IPS-NIHi7 (cell line): Measurements from ENCODE around the gene NKAIN2.

ENCODE experiments used
- DNase-seq: peaks from one replicate; pipeline ENCODE4 v3.0.0; 2012; ENCODE audit warnings: mixed read lengths; ENCODE audit errors: extremely low spot score

NKAIN2 gene

DNA sequence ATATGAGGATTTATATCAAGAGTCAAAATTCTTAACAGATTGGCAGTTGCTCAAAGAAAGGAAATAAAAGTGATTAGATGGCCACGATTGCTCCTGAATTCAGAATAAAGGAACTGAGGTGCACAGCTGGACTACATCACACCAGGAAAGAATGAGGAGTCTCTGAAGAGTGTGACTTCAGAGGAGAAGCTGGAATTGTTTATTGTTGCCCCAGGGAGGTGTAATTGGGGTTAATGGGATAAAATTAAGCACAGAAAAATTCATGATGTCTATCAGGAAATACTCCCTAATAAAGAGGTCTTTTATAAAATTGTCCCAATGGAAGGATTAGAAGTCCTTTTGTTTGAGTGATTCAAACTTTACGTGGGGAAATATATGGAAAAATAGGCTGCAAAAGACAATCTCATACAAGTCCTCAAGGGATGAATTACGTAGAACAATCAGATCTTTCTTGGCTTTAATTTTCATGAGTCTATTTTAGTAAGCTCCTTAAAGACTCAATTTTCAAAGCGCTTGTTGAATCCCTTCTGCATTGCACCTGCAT lies 950.0 kb downstream of the NKAIN2 start:
- DNase-seq = no peak

DNA sequence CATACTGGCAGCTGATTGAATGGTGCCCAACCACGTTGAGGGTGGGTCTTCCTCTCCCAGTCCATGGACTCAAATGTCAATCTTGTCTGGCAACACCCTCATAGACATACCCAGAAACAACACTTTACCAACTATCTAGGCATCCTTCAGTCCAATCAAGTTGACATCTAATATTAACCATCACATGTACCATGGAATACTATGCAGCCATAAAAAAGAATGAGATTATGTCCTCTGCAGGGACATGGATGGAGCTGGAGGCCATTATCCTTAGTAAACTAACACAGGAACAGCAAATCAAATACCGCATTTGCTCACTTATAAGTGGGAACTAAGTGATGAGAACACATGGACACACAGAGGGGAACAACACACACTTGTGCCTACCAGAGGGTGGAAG lies 951.7 kb downstream of the NKAIN2 start:
- no peak for DNase-seq

DNA sequence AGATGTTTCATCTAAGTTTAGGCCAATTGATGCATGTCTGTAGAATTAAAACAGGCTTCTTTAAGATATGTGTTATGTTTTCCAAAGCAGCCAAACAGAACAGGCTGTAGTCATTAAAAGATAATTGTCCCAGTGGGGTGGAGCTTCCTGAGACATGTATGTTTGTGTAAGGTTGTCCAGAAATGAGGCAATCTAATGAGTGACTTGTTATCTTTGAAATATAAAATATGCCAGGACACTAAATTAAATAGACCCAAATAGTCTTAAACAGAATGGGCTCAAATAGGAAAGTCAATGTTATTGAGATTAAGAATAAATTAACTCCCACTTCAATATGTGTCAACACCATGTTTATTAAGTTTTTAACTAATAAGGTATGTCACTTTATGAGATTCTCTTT lies 953.9 kb downstream of the NKAIN2 start:
- no peak for DNase-seq

DNA sequence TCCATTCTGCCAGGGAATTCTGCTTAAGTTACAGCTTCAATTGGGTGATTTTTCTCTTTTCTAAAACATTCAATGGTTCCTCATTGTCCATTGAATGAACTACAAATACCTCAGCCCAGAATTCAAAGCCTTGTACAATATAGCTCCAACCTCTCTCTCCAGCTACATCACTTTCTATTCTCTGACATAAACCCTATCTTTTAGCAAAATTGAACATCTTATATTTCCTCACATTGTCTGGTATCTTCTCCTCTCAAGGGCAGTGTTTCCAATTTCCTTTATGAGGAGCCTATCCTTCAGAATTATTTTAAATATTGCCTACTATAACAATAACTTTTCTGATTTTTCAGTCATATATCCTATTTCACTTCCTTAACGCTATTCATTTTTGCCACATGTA lies 955.0 kb downstream of the NKAIN2 start:
- no peak for DNase-seq

DNA sequence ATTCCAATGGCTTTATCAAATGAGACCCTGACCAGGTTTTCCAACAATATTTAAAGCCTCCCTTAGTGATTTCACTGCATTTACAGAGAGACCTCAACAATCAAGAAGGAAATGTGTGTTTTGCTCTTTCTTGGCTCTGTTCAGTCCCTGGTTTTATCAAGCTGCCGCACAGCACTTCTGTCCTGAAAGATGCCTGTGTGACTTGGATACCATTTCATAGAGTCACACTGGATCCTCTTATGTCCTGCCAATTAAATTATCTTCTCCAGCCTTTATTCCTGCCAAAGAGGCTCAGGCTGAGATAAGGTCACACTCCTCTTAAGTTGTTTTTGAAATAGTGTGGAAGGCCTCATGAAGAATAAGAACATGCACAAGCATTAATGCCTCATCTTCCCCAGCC lies 961.6 kb downstream of the NKAIN2 start:
- DNase-seq = no peak

DNA sequence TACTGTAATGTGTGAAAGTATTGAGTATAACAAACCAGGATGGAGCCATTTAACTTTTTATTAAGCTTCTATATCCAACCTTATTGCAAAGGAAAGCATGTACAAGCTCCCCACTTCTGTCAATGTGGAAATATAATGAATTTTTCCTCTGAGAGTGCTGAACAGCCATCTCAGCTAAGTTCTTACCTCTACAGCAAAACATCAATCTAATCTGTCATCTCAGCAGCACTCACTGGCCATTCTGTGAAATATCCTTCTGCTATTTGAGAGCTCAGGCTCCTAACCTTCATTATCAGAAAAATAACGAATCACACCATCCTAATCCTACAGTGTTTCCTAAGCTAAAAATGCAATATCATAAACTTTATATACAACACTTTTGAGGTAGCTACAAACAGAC lies 964.6 kb downstream of the NKAIN2 start:
- no peak for DNase-seq

DNA sequence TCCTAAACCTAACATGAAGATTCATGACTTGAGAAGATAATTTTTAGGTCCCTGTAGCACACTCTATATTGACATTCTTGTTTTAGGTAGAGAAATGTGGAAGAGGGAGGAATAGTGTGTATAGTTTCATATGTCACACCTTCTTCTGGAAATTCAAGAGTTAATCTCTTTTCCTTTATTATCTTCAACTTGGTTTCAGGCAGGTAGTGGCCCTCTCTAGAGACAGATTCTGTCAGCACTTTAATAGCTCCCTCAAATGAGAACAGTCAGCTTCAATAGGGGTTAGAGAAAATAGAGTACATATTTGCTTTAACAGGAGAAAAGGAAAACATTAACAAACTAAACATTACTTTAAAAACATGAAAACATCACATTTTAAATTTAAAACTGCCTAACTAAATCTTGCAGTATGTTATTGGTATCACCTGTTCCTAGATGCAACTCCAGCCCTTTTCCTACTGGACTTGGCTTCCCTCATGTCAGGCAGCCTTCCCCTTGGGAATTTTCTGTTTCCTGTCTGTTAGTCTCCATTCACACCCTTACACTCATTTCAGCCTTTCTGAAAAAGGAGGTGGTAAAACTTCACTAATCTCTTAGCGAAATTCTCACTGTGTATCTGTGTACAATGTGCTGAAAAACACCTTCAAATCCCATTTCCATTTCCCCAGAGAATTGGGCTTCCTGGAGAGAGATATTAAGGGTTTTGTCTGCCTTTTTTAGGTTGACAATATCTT lies 966.3 kb downstream of the NKAIN2 start:
- DNase-seq = no peak

DNA sequence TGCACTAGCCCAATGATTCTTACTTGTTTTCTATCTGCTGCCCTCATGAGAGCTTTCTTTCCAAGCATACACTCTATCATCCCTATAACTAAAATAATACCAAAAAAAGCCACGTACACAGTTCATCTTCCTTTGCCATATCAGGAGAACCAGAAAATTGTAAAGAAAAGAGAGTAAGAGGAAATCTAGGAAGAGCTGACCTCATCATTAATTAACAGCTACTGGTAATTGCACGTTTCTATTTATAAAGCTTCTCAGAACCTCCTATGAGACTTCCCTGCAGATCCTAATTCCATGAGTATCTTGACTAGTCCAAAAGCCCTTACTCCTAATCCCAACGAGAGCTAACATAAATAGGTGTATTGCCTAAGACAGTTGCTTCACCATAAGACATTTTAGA lies 967.1 kb downstream of the NKAIN2 start:
- no peak for DNase-seq

DNA sequence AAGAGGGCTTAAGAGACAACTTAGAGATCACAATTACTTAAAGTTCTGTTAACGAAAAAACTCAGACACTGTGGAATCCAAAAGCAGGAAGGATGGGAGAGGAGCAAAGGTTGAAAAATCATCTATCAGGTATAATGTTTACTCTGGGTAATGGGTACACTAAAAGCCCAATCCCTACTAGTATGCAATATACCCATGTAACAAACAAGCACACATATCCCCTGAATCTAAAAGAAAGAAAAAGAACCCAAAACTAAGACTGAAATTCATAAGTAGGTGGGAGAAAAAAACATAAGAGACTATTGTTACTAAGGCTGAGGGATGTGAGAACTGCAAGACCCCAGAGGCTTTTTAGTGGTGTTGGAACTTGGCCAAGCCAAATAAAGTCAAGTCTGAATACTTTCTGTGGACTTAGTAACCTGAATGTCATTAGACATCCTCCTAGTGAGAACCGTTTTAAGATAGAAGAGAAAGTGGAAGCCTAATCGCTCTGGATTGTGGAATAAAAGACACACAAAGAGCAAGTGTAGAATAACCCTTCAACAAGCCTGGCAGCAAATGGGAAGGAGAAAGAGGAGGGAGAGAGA lies 969.2 kb downstream of the NKAIN2 start:
- no peak for DNase-seq

DNA sequence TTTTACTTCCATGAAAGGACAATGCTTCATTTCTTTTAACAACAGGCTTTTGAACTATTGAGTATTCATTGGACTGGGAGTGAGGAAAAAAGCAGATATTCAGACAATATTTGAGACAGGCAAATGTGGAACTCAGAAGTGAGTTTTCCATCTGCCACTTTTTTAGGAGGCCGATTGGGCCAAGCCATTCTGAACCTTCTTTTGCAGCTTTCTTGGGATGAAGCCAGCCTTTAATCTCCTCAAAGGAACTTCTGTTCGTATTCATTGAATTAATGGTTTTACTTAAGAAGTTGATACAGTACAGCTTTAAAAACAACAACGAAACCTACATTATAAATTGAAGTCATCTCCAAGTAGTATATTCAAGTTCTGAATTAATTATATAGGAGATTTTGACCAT lies 971.5 kb downstream of the NKAIN2 start:
- no peak for DNase-seq

DNA sequence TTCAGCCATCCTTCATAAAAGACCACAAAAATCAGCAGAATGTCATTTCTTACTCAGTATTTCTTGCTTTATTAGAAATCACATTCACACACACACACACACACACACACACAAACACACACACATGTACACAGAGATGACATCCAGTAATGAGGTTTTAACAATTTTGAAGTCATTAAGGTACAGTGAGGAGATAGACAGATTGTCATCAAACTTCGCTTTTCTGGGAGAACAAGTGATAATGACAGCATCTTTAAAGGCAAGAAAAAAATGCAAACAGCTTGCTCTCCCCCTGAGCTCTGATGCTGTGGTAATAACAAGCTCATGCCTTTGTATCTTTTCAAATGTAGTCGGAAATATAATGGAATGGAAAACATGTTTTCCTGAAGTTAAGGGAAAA lies 974.2 kb downstream of the NKAIN2 start:
- no peak for DNase-seq

DNA sequence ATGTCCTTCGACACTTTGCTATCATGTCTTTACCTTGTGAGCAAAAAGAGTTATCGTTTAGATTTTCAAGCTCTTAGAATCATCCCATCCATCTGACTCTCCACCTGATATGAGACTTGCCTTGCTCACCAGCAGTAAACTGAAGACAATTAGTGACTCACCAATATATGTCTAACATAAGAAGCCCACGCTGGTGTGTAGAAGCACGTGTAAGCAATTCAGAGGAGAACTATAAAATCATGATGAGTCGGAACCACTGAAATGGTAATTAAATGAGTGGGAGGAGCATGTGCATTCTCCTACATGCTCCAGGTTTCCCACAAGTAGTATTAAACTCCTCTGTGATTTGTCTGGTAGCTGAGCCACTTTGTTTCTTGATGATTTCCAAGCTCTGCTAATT lies 977.0 kb downstream of the NKAIN2 start:
- no peak for DNase-seq

DNA sequence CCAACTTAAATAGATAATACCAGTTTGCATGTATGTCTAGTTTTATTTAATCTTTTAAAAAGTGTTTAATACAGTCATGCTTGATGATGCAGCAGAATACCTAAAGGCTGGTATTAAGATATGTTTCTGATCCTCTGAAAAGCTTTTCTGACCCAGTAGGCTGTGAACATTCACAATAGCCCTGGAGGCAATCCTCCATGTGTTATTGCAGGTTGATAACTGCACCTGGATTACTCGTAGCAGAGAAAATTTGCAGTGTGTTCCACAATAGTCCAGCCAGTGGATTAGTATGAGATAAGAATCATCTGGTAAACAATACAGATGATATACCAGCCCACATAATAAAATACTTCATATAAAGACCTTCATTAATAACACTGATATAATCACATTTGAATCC lies 979.7 kb downstream of the NKAIN2 start:
- no peak for DNase-seq

DNA sequence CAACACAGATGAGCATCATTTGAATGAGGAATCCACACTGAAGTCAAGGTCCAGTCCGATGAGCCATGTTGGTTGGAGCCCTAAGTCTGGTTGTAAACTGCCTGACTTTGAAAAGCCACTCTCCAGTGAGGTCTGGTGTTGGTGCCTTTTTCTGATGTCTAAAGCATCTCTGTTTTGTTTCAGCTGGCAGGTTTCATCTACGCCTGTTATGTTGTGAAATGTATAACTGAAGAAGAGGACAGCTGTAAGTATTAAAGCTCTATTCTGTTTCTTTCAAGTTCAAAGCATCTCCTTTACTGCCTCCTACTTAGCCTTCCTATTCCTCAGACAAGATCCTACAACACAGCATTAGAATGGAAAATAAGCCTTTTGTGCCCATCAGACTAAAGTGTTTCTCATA lies 987.5 kb downstream of the NKAIN2 start:
- DNase-seq = no peak

DNA sequence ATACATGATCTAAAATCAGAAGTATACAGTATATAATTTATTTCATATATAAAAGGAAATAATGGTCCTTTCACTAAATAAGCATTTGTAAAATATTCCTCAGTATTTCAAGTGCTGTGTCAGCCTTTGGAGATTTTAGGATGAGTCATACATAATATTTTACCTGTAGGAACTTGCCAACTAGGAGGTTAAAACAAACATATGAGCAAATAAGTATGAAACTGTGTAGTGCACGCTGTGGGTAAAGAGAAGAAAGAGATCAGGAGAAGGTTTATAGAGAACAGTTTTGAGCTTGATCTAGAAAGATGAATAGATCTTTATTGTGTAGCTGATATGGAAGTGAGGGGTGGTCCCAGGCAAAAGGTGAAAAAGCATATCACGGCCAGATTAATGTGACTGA lies 988.7 kb downstream of the NKAIN2 start:
- no peak for DNase-seq

DNA sequence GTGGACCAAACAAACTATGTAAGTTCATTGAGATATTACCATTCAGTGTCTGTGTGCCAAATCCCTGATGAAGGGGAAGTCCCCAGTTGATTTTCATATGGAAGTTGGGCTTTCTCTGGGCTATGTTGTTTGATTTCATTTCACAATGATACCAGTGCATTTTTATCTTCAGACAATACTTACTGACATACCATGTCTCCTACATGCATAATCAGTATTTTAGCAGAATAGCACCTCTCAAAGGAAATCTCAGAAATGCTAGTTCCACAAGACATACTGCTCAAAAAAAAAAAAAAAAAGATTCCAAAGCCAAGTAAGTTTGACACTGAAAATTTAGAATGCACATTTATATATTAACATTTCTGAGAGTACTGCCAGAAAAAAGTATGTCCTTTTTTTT lies 989.7 kb downstream of the NKAIN2 start:
- no peak for DNase-seq

DNA sequence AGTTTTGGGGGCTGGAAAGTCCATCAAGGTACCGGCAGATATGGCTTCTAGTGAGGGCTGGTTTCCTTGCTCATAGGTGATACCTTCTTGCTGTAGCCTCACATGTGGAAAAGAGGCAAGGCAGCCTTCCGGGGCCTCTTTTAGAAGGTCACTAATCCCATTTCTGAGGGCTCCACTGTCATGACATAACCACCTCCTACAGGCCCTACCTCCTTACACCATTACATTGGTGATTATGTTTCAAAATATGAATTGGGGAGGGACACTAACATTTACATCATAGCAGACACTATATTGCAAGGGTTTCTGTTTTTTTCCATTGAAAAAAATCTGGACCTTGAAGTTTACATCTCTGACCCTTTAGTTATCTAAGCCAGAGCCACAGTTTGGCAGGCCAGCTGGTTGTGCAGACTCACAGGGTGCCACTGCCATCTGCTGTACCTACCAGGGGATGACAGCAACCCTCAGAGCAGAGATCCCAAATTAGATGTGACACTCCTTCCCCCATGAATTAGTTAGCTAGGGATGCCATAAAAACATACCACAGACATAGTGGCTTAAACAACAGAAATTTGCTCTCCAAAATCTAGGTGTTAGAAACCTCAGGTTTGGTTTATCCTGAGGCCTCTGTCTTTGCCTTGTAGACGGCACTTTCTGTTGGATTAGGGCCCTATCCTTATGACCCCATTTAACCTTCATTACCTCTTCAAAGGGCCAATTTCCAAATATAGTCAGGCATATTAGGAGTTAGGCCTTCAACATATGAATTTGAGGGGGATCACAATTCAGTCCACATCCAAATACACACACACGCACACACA lies 992.2 kb downstream of the NKAIN2 start:
- peak; percentile 59 for DNase-seq

DNA sequence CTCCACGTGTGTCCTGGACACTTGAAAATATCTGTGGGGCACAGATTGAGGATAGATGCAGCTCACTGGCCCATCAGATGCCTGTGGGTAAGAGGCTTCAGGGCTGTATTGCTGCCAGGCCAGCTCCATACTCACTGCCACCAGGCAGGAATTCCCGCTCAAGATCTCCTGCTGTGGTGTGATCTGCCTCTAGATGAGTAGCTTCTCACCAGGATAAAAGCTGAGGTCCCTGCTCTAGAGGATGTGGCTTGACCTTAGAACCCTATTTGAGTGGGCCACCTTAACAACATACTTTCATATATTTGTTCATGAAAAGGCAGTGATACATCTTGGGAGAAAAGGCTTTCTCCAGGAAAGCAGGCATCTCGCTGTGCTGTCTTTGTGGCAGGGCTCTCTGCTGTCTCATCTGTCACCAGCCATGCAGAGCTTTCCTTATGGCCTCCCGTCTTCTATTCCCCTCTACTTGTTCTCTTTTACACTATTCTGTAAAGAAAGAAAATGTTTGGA lies 992.9 kb downstream of the NKAIN2 start:
- peak; percentile 31 for DNase-seq

DNA sequence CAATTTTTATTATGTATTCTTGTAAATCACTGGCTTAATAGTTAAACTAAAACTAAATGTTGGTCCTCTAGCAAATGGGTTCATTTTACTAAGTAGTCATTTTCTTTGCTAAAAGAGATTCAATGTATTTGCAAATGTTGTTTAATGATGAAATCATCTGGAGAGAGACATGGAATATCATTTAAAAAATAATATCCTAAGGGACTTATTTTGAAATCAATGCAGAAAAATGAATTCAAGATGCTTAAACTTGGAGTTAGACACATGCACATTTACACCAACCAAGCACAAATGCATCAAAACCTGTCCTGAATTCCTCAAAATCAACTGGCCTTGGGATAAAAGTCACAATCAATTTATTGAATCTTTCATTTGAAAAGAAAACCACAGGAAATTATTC lies 993.6 kb downstream of the NKAIN2 start:
- no peak for DNase-seq

DNA sequence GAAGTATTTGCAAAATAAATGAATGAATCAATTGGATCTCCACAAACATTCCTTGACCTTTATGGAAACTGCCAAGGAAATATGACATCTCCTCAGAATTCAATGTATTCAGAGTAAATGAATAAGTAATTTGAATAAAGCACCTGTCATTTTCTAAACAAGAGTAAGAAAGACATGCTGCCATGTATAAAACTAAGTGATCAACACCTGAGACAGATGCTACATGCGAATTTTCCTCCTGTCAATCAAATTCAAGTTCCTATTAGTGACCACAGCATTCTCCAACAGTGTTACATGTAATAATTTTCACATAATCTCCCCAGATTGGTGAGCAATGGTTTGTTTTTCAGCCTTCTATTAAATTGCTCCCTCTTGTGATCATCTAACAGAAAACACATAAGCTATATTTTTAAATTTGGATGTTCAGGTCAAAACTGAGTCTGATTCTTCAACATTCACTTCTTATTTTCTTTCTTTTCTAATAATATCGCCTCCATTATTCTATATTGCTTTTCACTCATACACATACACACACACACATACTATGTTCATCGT lies 995.4 kb downstream of the NKAIN2 start:
- no peak for DNase-seq

DNA sequence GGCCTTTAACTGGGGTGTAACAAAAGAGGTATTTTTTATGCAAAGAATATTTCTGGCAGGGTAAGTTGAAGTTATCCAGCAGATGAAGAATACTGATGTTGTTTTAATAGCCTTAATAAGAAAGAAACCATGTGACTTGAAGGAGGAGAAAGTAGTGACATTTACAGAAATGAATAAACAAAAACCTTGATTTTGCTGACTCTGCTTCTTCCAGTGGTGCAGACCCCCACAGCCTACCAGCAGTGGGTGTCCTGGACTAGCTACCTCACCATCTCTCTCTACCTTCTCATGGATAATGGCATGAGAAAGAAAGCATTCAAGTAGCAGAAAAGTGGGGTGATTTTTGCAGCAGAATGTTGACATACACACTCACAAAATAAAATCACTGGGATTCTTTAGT lies 996.0 kb downstream of the NKAIN2 start:
- DNase-seq = no peak

DNA sequence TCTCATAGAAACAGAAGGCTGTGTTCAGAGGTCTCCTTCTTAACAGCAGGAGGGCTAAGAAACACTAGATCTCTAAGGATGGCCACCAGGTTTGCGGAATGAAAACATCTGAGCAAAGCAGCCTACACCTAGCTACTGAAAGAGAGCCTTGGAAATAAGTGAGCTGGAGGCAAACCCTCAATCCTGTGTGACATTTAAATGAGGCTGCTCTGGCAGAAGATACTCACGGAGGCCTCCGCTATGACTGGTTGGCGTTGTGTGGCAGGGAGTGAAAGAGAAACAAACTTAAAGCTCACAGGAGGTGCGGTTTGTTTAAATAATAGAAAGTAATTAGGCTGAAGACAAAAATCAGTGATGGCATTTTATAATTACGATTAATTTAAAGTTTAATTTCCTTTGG lies 996.6 kb downstream of the NKAIN2 start:
- no peak for DNase-seq
